ENCODE results near the gene BLMH. TPM values are rescaled to one million over a fixed set of nuclear protein-coding genes. Genes with fewer than 3 reads are reported as not detected.

Gene BLMH
- total and polyA plus RNA-seq, 9 of the 15 experiments (the other 6 are each of a cell fraction or from before 2014, with no cell fraction given), result 26.0 to 118 (median 67.3) TPM

GRCh38 chr17:30291543-30292285, at the start of gene BLMH (continued):
- peak; percentile 56; the same call in 1 of the 2 replicates for TF ChIP-seq CREB3L1 (IDR thresholded peaks at IDR 0.05; ENCODE audit: borderline replicate concordance, low read depth)
- TF ChIP-seq RAD21 (CRISPR knock-in tag; conservative IDR thresholded peaks at IDR 0.05 in 1 of 2, IDR thresholded peaks at IDR 0.05 in 1 of 2), result no peak
- no peak for TF ChIP-seq HNRNPH1 (optimal IDR thresholded peaks at IDR 0.05; ENCODE audit: low read depth, low read length)
- peak; percentile 89 for TF ChIP-seq BACH1 (tag; IDR thresholded peaks at IDR 0.05)
- TF ChIP-seq SMARCE1 (IDR thresholded peaks at IDR 0.05), result 0 out of 2 replicates have a peak, but pooled peaks have one; percentile 27
- TF ChIP-seq, protein P1, sequence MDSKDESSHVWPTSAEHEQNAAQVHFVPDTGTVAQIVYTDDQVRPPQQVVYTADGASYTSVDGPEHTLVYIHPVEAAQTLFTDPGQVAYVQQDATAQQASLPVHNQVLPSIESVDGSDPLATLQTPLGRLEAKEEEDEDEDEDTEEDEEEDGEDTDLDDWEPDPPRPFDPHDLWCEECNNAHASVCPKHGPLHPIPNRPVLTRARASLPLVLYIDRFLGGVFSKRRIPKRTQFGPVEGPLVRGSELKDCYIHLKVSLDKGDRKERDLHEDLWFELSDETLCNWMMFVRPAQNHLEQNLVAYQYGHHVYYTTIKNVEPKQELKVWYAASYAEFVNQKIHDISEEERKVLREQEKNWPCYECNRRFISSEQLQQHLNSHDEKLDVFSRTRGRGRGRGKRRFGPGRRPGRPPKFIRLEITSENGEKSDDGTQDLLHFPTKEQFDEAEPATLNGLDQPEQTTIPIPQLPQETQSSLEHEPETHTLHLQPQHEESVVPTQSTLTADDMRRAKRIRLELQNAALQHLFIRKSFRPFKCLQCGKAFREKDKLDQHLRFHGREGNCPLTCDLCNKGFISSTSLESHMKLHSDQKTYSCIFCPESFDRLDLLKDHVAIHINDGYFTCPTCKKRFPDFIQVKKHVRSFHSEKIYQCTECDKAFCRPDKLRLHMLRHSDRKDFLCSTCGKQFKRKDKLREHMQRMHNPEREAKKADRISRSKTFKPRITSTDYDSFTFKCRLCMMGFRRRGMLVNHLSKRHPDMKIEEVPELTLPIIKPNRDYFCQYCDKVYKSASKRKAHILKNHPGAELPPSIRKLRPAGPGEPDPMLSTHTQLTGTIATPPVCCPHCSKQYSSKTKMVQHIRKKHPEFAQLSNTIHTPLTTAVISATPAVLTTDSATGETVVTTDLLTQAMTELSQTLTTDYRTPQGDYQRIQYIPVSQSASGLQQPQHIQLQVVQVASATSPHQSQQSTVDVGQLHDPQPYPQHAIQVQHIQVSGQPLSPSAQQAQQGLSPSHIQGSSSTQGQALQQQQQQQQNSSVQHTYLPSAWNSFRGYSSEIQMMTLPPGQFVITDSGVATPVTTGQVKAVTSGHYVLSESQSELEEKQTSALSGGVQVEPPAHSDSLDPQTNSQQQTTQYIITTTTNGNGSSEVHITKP (IDR thresholded peaks at IDR 0.05; ENCODE audit: partially characterized antibody), result peak; percentile 10
- 0 out of 2 replicates have a peak, but pooled peaks have one; percentile 30 for TF ChIP-seq NR3C1 (CRISPR knock-in tag; IDR thresholded peaks at IDR 0.05)
- no peak for TF ChIP-seq ZNF232 (CRISPR knock-in tag; IDR thresholded peaks at IDR 0.05)
- peak; percentile 25 for TF ChIP-seq TAF1 (IDR thresholded peaks at IDR 0.05; ENCODE audit: control insufficient read depth, extremely low read depth, insufficient read depth, low read length, severe bottlenecking)
- TF ChIP-seq ZBTB9 (CRISPR knock-in tag; IDR thresholded peaks at IDR 0.05), result 0 out of 2 replicates have a peak, but pooled peaks have one; percentile 25
- TF ChIP-seq, protein P2, sequence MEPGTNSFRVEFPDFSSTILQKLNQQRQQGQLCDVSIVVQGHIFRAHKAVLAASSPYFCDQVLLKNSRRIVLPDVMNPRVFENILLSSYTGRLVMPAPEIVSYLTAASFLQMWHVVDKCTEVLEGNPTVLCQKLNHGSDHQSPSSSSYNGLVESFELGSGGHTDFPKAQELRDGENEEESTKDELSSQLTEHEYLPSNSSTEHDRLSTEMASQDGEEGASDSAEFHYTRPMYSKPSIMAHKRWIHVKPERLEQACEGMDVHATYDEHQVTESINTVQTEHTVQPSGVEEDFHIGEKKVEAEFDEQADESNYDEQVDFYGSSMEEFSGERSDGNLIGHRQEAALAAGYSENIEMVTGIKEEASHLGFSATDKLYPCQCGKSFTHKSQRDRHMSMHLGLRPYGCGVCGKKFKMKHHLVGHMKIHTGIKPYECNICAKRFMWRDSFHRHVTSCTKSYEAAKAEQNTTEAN (CRISPR knock-in tag; IDR thresholded peaks at IDR 0.05), result no peak
- TF ChIP-seq HBP1 (CRISPR knock-in tag; IDR thresholded peaks at IDR 0.05), result no peak
- no peak for TF ChIP-seq LEF1 (IDR thresholded peaks at IDR 0.05)
- peak; percentile 67; the same call in 1 of the 2 replicates for TF ChIP-seq E2F3 (CRISPR knock-in tag; IDR thresholded peaks at IDR 0.05)

Measured in K562 (cell line).